Prostate gland (tissue), 2 donors: ENCODE results near the gene CREB3L1. TPM values are rescaled to one million over a fixed set of nuclear protein-coding genes. Genes with fewer than 3 reads are reported as not detected.
A peak's percentile ranks its signal among the peaks of the same experiment; 100 is the strongest.

Source experiments
- DNase-seq: peaks from one replicate; pipeline ENCODE4 v3.0.0-alpha.2; 2019; ENCODE audit warnings: low spot score
- H3K27ac ChIP-seq, 2 donors: fragments of 200-600 bp; sonication (generic); 2 replicates each; pipeline ENCODE4 v1.5.1; 2017 to 2019
- H3K27me3 ChIP-seq: fragments of 200-600 bp; sonication (generic); replicated peaks from 2 replicates; pipeline ENCODE4 v1.5.1; 2019; ENCODE audit not compliant: insufficient read depth
- H3K36me3 ChIP-seq, 2 donors: fragments of 200-600 bp; sonication (generic); 1 replicate in 1 of 2; 2 replicates in 1 of 2; pipeline versions ENCODE4 v1.5.1 to v1.8.1; 2017 to 2019
- H3K4me1 ChIP-seq: fragments of 200-600 bp; sonication (generic); replicated peaks from 2 replicates; pipeline ENCODE4 v1.5.1; 2019
- H3K4me3 ChIP-seq, 2 donors: fragments of 200-600 bp; sonication (generic); 2 replicates each; pipeline ENCODE4 v1.5.1; 2017 to 2019
- H3K9me3 ChIP-seq: fragments of 200-600 bp; sonication (generic); 2 replicates; pipeline ENCODE4 v1.5.1; 2017
- CTCF ChIP-seq, 4 experiments: fragments of 200-600 bp in 2 of 4; fragments of 450-650 bp in 2 of 4; sonication (generic) in 2 of 4; IDR thresholded peaks; 1 replicate in 3 of 4; 2 replicates in 1 of 4; pipeline ENCODE4 v1.5.1; 2016 to 2019; ENCODE audit warnings: antibody characterized with exemption in 4 of 4, mild to moderate bottlenecking in 2 of 4, moderate library complexity in 2 of 4
- POLR2A ChIP-seq: fragments of 450-650 bp; IDR thresholded peaks from one replicate; pipeline ENCODE4 v1.6.1; 2016; ENCODE audit warnings: antibody characterized with exemption, mild to moderate bottlenecking
- POLR2AphosphoS5 ChIP-seq: sonication (generic); formaldehyde crosslinking; IDR thresholded peaks from one replicate; pipeline ENCODE4 v1.6.1; 2017; ENCODE audit warnings: antibody characterized with exemption
- WGBS: methylation state at CpG from one replicate; pipeline ENCODE4 v1.1.5; 2018; 5-methylcytosine and 5-hydroxymethylcytosine counted together
- intact Hi-C: fragments of 100-400 bp; cut with DNase I; formaldehyde crosslinking; loops from one replicate; pipeline ENCODE4 v1.14.2; 2022
- total RNA-seq, 2 donors: library from RNA; depleted of rRNA; stranded (reverse); fragments of >200 nt; gene quantifications; one replicate each; pipeline ENCODE4 v1.1.0, GENCODE V29; 2016

The CREB3L1 gene
- total RNA-seq, 2 donors from 2014 or later, result 41.0 to 47.0 TPM

- WGBS, result 59% methylated on average over 11 of the region's 11 CpGs
- Histone ChIP-seq H3K27ac (peak overlapping the region in 1 of 2 donors; percentile 54), H3K36me3 (no peaks in the 10 kb centered on the region), H3K4me3 (no peak overlapping the region), H3K27me3 (no peaks in the 10 kb centered on the region), H3K9me3 (no peaks in the 10 kb centered on the region), H3K4me1 (peaks cover 15% of the 10 kb centered on the region)
- TF ChIP-seq POLR2A, result no peak
- TF ChIP-seq POLR2AphosphoS5, result no peak
- no peak for TF ChIP-seq CTCF (IDR thresholded peaks at IDR 0.05)
- no peak for DNase-seq
- intact Hi-C loops, result no loop called here
These were observed 8.2 kb downstream of the CREB3L1 start for GRCh38 chr11:46285594-46286033.

GRCh38 chr11:46286789-46287188, 9.3 kb downstream of the CREB3L1 start:
- H3K36me3 ChIP-seq, result no peaks in the 10 kb centered on the region
- no peak overlapping the region for H3K4me3 ChIP-seq
- no peaks in the 10 kb centered on the region for H3K27me3 ChIP-seq
- no peak for DNase-seq
- TF ChIP-seq POLR2AphosphoS5, result no peak
- no peak for TF ChIP-seq POLR2A
- TF ChIP-seq CTCF (IDR thresholded peaks at IDR 0.05), result no peak
- H3K4me1 ChIP-seq, result peaks cover 16% of the 10 kb centered on the region
- intact Hi-C loops, result no loop called here
- no peaks in the 10 kb centered on the region for H3K9me3 ChIP-seq
- 80% methylated on average over 5 of the region's 5 CpGs for WGBS
- no peak overlapping the region for H3K27ac ChIP-seq

GRCh38 chr11:46288451-46288850, 11.0 kb downstream of the CREB3L1 start:
- no peaks in the 10 kb centered on the region for H3K27me3 ChIP-seq
- DNase-seq, result no peak
- H3K4me1 ChIP-seq, result peaks cover 16% of the 10 kb centered on the region
- H3K36me3 ChIP-seq, result no peaks in the 10 kb centered on the region
- intact Hi-C loops, result no loop called here
- H3K4me3 ChIP-seq, result no peak overlapping the region
- TF ChIP-seq CTCF (IDR thresholded peaks at IDR 0.05), result no peak
- no peak for TF ChIP-seq POLR2A
- TF ChIP-seq POLR2AphosphoS5, result no peak
- 78% methylated on average over 5 of the region's 5 CpGs for WGBS
- H3K9me3 ChIP-seq, result no peaks in the 10 kb centered on the region
- H3K27ac ChIP-seq, result no peak overlapping the region

- H3K9me3 ChIP-seq, result no peaks in the 10 kb centered on the region
- 51% methylated on average over 2 of the region's 2 CpGs for WGBS
- no peaks in the 10 kb centered on the region for H3K27me3 ChIP-seq
- no peak for DNase-seq
- intact Hi-C loops, result no loop called here
- TF ChIP-seq POLR2A (no peak), CTCF (IDR thresholded peaks at IDR 0.05) (no peak), POLR2AphosphoS5 (no peak)
- H3K4me1 ChIP-seq, result peaks cover 22% of the 10 kb centered on the region
- peak overlapping the region; percentile 26 to 56 for H3K27ac ChIP-seq
- no peaks in the 10 kb centered on the region for H3K36me3 ChIP-seq
- no peak overlapping the region for H3K4me3 ChIP-seq
These were observed 12.5 kb downstream of the CREB3L1 start for GRCh38 chr11:46290011-46290410.

- intact Hi-C loops, result no loop called here
- peak; percentile 70 for DNase-seq
- no peaks in the 10 kb centered on the region for H3K27me3 ChIP-seq
- no peaks in the 10 kb centered on the region for H3K9me3 ChIP-seq
- TF ChIP-seq POLR2AphosphoS5 (no peak), POLR2A (no peak), CTCF (IDR thresholded peaks at IDR 0.05) (no peak)
- no peaks in the 10 kb centered on the region for H3K36me3 ChIP-seq
- 40% methylated on average over 6 of the region's 6 CpGs for WGBS
- H3K4me3 ChIP-seq, result no peak overlapping the region
- H3K4me1 ChIP-seq, result peaks cover 22% of the 10 kb centered on the region
- H3K27ac ChIP-seq, result peak overlapping the region; percentile 26 to 56
These were observed 13.3 kb downstream of the CREB3L1 start for GRCh38 chr11:46290598-46291309.
